GM12892 (cell line): ENCODE data around the gene PHF21B.

Experiments used
- POLR2A ChIP-seq: IDR thresholded peaks from 2 replicates; pipeline ENCODE4 v1.6.1; 2011; ENCODE audit warnings: low read depth, low read length, control low read depth
- POLR2AphosphoS5 ChIP-seq: IDR thresholded peaks from 2 replicates; pipeline ENCODE4 v1.6.1; 2011; ENCODE audit warnings: low read depth, low read length, control low read depth

DNA sequence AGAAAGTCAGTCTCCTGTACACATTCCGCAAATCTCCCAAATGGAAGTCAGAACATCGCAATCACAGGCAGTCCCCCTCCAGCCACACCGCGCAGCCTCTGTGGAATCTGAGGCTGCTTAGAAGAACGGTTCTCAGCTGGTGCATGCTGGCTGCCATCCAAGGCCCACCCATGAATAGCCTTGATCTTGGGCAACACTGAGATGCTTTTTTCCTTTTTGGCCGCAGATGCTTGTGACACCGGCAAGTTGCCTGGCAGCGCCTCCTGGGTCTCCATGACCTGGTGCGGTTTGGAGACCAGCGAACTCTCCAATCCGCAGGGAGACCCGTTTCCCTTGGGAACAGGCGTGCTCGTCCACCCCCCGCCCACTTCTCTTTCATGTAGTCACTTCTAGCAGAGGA is 26.3 kb upstream of the PHF21B start:
- TF ChIP-seq POLR2A (no peak), POLR2AphosphoS5 (no peak)
